ELF-1 (cell line): Measurements from ENCODE around the gene LMCD1.
A peak's percentile ranks its signal among the peaks of the same experiment; 100 is the strongest.

Experiments used
- DNase-seq: peaks from one replicate; pipeline ENCODE4 v3.0.0-alpha.2; 2016; ENCODE audit warnings: low read depth, low spot score

LMCD1 gene

GRCh38 chr3:8581806-8582445, 80.3 kb downstream of the LMCD1 start:
- no peak for DNase-seq

GRCh38 chr3:8584661-8585060, 83.0 kb downstream of the LMCD1 start:
- no peak for DNase-seq

DNA sequence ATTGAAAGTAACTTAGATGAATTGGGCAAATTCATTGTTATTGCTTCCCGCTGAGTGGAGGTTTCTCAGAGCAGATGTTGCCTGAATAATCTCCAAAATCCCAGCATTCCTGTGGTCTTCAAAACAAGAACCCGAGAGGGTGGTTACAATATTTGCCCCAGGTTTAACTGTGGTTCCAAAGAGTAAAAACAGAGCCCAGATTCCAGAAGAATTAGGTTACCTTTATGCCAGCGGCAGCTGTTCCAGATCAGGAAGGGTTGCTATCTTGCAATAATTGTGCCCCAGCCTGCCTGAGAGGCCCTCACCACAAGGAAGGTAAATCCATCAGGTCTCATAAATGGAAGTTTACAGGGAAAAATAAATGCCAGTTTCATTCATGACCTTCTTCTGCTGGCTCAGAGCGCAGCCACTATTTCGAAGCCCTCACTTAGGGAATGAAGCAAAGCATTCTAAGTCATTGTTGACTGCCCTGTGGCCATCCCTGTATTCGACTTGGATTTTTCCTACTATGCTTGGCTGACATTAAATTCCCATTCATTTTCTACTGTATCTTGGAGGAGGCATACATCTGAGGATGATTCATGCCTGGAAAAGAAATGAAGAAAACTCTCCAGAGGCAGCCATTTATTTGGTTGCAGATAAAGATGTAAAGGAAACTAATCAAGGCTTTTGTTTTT, 88.4 kb downstream of the LMCD1 start:
- DNase-seq, result no peak

DNA sequence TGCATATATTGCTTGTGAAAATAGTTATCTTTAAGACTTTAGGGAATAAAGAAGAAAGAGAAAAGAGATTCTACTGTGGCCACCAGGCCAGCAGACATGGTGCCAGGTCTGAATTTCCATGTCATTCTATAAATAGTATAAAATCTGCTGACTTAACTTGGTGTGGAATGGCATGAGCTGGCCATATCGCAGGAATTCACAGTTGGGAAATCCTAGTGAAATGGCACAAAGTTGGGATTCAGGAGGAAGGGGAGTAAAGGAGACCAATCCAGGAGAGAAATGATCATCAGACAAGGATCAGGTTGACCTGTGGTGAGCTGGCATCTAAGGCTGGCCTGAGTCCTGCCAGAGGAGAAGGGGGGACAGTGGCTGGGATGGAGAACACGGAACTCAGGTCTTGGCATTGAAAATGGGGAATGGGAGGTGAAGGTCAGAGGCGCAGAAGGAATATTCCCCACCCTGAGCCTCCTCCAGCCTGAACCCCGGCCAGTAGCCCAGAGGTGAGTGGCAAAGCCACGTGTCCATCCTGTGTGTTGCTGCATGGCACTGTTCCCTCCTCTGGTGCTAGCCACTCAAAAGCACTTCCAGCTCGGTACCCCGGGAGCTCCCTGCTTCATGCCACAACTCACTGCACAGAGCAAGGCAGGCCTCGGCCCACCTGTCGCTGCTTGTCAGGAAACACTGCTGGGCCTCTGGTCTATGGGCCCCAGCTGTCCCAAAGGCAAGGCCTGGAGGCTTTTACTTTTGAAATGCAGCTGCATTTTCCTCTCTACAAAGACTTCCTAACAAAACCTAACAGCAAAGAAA, 91.6 kb downstream of the LMCD1 start:
- no peak for DNase-seq

GRCh38 chr3:8595252-8595651, 93.6 kb downstream of the LMCD1 start:
- DNase-seq, result no peak

DNA sequence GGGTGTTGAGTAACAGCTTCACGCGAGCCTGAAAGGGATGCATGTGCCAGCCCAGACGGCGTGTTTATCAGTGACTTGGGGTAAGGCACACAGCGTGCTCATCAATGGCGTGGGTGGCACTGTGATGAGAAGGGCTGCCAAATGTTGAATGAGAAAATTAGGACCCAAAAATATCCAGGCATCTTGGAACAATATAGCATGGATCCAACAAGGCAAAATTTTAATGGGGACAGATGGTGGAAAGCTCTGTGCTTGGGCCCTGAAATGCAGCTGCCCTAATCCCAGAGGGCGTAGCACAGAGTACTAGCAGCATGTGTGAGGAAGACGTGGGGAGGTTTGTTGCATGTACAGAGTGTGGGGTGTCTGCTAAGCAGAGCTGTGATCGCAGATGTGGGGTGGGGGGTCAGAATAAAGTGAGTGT, 94.1 kb downstream of the LMCD1 start:
- no peak for DNase-seq

- peak; percentile 86 for DNase-seq
Observed at GRCh38 chr3:8596321-8597218, 94.9 kb downstream of the LMCD1 start.

DNA sequence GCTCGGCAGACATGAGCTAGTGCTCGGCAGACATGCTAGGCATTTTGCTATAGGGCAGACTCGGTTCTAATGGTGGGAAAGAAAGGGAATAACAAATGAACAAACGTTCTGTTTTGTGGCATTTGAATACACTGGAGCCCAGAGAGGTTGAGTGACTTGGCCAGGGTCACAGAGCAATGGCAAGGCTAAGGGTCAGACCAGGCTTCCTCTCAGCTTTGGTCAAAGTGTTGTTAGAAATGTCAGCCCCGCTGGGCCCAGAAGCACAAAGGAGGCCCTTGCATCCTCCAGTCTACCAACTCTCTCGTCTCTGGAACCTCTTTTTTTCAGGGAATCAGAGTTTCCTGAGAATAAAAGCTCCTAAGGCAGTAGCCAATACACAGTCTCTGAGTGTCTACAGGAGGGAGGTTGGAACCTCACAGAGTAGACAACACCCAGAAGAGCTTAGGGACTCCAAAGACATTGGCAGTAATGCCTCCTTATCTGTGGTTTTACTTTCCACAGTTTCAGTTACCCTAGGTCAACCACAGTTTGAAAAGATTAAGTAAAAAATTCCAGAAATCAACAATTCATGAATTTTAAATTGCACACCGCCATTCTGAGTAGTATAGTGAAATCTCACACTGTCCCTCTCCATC, 95.7 kb downstream of the LMCD1 start:
- no peak for DNase-seq

DNA sequence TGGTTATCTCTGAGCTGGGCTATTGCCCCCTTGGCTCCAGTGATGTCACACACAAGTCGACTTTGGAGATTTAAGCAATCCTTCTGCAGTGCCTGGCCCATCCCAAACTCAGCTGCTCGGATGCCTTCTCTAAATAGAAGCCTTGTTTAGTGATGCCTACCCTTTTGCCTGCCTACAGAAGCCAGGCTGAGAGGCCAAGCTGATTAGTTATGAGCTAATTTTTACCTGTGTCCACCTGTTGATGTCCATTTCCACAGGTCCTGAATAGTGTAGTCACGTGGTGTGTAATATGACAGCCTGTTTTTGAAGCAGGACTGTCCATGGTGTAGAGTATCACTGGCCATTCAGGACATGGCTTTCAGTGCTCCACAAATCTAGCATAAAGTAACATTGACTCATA, 97.5 kb downstream of the LMCD1 start:
- no peak for DNase-seq

GRCh38 chr3:8600457-8600856, 98.8 kb downstream of the LMCD1 start:
- no peak for DNase-seq

DNA sequence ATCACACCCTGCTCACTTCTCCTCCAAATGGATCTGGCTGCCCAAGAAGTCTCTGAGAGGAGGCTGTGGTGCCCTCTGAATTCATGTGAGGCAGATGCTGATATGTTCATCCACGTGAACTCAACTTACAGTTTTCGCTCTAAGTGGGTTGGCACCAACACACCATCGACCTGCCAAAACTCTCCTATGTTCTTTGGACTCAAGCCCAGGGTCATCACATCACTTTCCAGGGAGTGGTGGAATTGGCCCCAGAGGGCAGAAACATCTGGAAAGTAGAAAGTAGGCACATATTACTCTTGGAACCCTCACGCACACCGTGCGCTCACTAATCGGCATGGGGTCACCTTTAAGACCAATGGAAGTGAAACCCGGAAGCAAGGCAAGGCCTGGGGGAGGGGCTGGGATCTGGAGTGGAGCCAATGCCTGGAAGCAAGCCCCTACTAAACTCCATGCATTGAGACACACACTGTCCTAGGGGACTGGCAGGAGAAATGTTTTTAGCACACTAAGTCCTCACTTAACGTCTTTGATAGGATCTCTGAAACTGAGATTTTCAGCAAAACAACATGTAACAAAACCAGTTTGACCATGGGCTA, 101.6 kb downstream of the LMCD1 start:
- no peak for DNase-seq

GRCh38 chr3:8604006-8604405, 102.4 kb downstream of the LMCD1 start:
- no peak for DNase-seq

- DNase-seq, result no peak
Observed at GRCh38 chr3:8604988-8605387, 103.4 kb downstream of the LMCD1 start.

GRCh38 chr3:8606701-8607231, 105.1 kb downstream of the LMCD1 start:
- no peak for DNase-seq

- peak; percentile 83 for DNase-seq
Observed at GRCh38 chr3:8607234-8608040, 105.8 kb downstream of the LMCD1 start.

GRCh38 chr3:8608041-8608790, 106.6 kb downstream of the LMCD1 start:
- no peak for DNase-seq

DNA sequence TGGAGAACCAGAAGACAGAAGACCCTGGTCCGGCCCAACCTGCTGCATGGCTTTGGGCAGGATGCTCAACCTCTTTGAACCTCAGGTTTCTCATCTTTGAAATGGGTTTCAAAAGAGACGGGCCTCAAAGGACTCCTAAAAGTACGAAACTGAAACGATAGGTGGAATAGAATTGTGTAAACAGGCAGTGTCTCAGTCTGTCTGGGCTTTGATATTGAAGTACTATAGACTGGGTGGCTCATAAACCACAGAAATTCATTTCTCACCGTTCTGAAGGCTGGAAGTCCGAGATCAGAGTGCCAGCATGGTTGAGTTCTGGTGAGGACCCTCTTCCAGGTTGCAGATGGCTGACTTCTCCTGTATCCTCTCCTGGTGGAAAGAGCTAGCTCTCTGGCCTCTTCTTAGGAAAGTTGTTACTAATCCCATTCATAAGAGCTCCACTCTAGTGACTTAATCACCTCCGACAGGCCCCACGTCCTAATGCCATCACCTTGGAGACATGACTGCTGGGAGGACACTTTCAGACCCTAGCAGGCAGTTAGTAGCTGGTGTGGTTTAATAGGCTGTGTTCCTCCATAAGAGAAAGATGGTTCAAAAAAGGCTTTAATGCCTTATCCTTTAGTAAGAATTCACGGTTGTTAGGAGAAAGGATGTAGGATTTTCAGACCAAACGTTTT, 107.3 kb downstream of the LMCD1 start:
- DNase-seq, result no peak

GRCh38 chr3:8610951-8611350, 109.3 kb downstream of the LMCD1 start:
- DNase-seq, result peak; percentile 33
